ENCODE results near the gene THEMIS.

GRCh38 chr6:127858727-127859391 is 42.0 kb downstream of the THEMIS start:
- TF ChIP-seq CTCF (IDR thresholded peaks at IDR 0.05) (no peak), POLR2A (IDR thresholded peaks at IDR 0.05) (no peak)
